HG02840 (cell line): ENCODE measurements around the gene PRMT5.
"Not testable (repeated sequence)": the region's sequence is repeated elsewhere in the genome, so short reads cannot be mapped to it uniquely, and the experiment has no call there.

Source experiments
- ATAC-seq: cut with Tn5 transposase; IDR thresholded peaks from one replicate; pipeline ENCODE4 v1.9.1; 2021; ENCODE audit warnings: mild to moderate bottlenecking, moderate library complexity, moderate number of reproducible peaks; ENCODE audit not compliant: unreplicated experiment, low FRiP score

Gene PRMT5

DNA sequence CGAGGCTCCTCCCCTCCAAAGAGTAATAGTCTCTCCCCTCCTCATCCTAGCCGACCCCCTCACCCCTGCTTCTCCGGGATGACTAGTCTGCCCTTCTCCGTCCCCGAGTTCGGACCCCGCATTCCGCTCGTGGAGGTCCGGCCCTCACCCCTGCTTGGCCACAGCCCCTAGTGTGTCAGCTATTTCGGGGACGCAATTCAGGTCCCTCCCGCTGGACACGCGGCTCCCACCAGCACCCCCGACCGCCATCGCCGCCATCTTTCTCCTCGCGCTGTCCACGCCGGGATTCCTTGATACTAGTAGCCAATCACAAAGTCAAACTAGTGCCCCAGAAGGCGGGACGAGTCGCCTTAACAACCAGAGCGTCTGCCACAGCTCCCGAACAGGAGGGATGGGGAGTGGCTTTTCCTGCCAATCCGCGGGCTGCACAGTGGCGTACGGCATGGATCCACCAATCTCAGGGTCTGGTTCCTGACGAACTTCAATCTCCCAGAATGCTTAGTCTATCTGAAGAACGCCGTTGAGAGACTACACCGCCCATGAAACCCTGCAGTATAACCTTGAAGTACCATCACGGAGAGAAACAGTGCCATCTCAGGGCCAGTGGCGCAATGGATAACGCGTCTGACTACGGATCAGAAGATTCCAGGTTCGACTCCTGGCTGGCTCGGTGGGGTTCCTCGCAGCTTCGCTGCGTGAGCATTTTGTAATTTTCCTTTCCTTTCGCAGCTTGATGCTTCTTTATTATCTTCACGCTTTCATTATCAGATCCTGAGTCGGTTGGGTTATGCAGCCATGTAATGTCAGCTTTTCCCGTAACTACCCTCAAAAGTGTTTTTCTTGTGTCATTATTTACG is at the start of gene PRMT5:
TSS of gene PRMT5 (minus strand) at position 273 of the 857 bp plus-strand sequence. CDS start at position 258, 15 bp downstream.
- ATAC-seq = peak; percentile 93

DNA sequence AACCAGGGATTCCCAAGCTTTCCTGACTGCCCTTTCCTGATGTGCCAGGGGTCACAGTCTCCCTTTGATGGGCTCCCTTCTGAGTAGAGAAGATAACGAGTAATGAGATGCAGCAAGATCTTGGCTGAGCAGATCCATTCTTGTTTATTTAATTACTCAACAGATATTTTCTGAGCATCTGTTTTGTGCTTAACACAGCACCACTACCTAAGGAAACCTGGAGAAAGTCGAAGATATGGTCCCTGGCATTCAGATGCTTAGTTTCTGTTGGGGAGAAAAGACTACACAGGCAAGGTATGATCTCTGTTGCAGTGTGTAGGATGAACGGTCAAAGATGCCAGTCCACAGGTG is 49.3 kb upstream of the PRMT5 start:
- no peak for ATAC-seq

DNA sequence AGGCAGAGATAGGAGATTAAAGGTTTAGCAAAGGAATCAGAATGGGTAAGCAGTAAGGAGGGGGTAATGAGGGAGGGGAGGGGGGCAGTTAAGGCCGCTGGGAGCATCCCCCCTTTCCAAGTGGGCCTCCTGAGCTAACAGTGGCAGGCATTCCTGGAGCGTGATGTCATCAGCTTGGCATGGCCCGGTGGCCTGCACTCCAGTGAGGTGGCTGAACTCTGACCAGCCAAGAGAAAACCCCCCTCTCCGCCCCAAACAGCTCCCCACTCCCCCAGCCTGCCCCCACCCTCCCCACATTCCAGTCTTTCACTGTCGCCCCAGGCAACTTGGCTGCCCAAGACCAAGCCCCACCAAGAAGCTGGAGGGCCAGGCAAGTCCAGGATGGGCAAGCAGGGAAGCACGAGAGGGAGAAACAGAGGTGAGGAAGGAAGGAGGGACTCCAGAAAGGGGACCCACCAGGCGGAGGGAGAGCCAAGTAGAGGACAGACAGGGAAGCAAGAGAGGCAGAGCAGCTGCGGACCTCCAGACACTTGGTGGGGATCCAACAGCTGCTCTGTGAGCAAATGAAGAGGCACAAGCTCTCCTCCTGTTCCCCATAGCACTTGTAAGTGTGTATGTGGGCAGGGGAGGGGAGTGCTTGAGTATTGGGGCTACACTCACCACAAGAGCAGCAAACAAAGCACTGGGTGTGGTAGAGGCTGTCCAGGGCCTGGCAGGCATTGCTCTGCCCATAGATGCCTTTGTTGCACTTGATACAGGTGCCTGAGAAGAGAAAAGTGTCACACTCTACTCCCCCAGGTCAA is 48.7 kb upstream of the PRMT5 start:
- no peak for ATAC-seq

DNA sequence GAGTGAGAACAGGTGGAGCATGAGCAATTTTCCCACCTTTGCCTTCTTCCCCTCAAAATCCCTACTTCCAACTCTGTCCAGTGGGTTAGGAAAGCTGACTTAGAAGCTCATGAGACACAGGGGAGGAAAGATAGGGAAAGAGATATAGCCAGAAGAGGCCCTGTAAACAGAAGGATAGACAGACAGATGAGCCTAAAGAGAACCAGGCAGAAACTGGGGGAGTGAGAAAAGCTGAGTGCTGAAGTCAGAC is 48.2 kb upstream of the PRMT5 start:
- no peak for ATAC-seq

DNA sequence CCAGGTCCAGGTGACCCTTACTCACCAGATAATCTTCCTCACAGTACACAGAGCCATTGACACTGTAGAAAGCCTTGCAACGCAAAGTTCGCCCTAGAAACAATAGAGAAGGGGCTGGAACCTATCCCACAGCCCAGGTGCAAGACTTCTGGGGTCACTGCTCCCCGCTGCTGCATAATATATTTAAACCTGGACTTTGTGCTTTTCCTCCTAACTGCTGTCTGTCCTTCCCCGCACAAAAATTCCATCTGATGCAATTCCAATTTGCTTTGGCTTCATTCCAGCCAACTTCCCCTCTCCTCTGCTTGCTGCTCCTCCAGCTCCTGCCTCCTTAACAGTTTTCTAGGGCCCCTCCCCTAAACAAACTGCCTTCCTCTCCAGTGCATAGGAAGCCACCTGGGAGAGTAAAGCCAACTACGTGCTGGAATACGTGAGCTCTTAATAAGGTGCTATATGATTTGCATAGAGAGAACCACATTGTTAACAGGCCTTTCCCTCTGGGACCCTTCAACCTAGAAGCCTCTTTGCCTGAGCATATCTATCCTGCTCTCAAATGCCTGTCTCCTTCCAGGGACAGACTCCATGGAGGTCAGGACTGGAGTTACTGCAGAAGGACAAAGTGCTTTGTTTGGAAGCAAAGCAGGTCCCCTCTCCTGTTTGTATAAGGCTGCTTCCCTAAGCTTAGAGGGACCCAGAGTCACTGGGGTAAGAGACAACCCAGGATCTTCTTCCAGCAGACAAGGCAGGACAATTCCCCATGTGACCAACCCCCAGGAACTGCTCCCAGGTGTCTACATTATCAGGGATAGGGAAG is 47.7 kb upstream of the PRMT5 start:
- ATAC-seq = no peak

- ATAC-seq = no peak
These were observed 45.5 kb upstream of the PRMT5 start for GRCh38 chr14:22974530-22975313.

GRCh38 chr14:22973217-22974032 is 44.2 kb upstream of the PRMT5 start:
- ATAC-seq = no peak

DNA sequence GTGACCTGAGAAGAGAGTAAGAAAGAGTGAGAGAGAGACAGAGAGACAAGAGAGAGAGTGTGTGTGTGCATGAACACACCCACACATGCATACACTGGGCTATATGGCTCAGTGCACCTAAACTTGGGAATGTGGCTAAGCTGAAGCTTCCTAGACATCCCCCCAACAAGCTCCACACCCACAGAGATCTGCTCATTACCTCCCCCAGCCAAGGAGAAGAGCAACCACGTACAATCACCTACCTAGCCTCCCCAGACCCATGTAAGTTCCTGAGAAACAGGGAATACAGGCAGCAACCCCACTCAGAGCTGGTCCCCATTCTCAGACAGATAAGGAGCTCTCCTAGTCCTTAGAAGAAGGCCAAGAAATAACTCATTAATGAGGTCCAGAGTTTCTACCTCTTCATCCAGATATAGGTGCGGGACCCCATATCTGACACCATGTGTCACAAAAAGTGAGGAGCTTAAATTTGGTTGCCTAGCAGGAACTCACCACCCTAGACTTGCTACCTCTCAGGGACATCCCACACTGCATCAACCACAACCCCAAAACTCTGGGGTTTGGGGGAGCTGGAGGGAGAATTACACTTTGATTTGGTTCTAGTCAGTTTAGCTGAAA is 43.2 kb upstream of the PRMT5 start:
- no peak for ATAC-seq

DNA sequence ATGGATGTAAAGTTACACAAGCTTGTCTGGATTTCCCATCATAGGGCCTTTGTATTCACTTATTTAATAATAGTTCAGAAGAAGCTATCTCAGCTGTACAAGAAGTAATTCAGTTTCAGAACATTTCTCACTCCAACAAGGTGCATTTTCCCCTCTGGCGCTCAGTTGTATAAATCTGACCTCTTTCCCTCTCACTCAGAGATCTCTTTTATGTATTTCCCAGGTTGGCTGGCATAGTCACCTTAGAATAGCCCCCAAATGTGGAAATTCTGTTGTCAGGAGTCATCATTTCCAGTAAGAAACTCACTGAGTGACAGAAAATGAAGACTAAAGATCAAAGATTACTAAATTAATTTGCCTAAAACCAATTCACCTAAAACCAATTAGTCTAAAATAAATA is 42.0 kb upstream of the PRMT5 start:
- ATAC-seq = no peak

DNA sequence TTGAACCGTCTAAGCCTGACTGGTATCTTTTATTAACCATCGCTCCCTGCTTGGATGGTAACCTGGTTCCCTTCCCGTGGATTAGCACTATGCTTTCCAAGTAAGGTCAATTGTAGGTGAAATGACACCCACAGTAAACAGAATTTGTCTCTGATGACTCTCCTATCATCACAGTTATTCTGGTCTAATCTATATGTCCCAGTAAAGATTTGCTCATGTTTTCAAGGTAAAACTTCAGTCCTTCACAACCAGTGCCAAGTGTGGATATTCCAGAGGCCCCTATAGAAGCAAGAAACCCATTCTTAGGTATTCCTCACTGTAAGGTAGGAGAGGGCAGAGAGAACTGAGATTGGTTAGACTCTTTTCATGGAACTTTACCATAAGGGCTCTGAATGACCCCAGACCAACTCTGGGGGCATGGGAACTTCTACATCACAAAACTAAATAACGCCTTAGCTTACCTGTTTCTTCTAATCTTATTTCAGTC is 37.6 kb upstream of the PRMT5 start:
- ATAC-seq = no peak

DNA sequence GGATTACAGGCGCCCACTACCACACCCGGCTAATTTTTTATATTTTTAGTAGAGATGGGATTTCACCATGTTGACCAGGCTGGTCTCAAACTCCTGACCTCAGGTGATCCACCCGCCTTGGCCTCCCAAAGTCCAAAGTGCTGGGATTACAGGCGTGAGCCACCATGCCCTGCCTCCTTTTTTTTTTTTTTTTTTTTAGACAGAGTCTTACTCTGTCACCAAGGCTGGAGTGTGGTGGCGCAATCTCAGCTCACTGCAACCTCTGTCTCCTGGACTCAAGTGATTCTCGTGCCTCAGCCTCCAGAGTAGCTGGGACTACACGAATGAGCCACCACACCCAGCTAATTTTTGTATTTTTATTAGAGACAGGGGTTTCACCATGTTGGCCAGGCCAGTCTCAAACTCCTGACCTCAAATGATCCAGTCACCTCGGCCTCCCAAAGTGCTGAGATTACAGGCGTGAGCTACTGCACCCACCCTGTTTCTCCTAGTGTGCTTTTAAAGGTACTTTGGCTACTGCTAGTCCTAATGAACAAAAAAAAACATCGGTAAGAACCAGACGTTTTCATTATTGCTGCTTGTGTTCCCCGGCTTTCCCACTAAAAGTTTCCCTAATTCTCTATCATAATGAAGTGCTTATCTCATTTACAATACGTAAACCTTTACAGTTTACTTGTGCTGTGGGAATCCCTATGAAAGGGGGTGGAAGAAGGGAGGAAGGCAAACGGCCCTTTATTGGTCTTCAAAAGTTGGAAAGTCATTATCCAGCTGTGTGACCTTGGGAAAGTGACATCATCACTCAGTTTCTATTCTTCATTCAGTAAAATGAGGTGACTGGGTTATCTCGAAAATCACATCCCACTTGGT is 37.0 kb upstream of the PRMT5 start:
- ATAC-seq = not testable (repeated sequence)

DNA sequence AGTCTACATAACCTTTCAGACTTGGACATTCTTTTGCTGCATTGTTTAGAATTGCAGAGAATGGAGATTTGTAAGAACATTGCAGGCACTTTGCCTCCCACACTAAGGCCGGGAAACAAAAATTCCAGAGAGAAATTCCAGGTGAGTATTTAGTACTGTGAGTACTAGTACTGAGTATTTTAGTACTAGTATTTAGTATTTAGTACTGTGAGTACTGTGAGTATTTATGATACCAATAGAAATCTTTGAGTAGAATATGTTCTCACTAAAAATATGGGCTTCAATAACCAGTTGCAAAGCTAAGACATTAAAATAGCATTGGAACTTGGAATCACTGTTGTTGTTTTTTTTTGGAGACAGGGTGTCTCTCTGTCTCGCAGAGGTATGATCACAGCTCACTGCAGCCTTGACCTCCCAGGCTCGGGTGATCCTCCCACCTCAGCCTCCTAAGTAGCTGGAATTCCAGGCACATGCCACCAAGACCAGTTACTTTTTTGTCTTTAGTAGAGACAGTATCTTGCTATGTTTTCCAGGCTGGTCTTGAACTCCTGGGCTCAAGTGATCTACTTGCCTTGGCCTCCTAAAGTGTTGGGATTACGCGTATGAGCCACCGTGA is 33.0 kb upstream of the PRMT5 start:
- ATAC-seq = no peak

DNA sequence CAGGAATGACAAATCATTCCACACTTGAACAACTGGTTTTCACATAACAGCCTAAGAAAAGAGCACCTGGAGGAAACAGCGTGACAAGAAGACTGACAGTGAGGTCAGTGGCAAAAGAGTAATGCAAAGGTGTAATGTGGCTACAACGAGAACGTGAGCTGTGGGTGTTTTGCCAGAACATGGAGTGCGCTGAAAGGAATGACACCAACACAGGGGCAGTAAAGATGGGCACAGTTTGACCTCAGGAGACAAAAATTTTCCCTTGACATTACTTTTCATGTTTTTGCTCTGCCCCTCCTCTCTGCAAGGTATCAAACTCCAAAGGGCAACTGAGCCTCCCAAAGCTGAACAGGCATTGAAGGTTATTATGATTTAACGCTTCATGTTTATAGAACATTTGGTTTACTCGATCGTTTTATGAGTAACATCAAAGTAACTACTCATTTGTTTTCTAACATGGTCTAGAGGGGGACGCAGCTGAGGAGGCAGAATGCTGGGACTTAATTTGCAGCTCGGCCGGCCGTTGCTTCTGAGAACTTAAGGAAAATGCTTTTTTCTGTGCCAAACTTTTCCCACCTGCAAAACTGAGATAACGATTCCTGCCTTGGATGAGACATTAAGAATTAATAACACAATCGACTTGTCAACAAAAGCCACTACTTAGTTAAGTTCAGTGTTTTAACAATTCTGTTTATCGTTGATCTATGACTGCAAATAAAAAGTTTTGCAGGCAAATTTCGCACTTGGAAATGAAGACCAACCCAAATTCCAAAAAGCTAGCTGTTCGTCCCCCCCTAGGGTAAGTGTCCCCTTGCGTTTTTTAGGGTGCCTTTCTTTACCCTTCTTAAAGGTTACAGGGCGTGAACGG is 26.8 kb upstream of the PRMT5 start:
- no peak for ATAC-seq

DNA sequence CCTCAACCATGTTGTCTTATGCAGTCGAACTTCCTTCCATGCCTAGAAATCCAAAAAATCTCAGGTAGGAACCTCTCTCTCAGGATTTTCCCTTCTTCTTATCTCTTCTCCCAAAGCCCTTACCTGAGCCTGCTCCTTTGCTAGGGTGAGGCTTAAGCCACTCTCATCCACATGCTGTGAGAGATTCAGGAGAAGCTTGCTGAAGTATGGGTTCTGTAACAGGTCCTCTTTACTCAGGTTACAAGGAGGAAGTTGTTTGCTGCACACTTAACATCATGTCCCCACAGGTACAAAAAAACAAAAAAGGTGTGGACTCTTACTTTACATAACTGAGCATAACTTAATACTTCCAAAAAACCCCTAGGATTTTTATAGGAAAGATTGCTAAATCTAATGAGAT is 23.2 kb upstream of the PRMT5 start:
- ATAC-seq = no peak

GRCh38 chr14:22951795-22952194 is 22.6 kb upstream of the PRMT5 start:
- not testable (repeated sequence) for ATAC-seq

DNA sequence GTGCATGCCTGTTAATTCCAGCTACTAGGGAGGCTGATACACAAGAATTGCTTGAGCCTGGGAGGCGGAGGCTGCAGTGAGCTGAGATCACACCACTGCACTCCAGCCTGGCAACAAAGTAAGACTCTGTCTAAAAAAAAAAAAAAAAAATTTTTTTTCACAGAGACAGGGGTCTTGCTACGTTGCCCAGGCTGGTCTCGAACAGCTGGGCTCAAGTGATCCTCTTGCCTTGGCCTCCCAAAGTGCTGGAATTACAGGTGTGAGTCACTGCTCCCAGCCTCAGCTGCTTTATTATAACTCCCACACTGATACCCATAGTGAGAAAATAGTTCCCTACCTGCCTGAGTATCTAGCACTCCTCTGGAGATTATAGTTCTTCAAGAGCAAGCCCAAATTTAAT is 16.5 kb upstream of the PRMT5 start:
- no peak for ATAC-seq

- ATAC-seq = no peak
These were observed 10.5 kb upstream of the PRMT5 start for GRCh38 chr14:22939684-22940083.
